Right lobe of liver (tissue), 4 donors: ENCODE measurements around the gene MOGAT3.
"Not testable (repeated sequence)": the region's sequence is repeated elsewhere in the genome, so short reads cannot be mapped to it uniquely, and the experiment has no call there.

Experiments
- POLR2A ChIP-seq: fragments of 450-650 bp; IDR thresholded peaks from one replicate; pipeline ENCODE4 v1.6.1; 2017; ENCODE audit warnings: antibody characterized with exemption, mild to moderate bottlenecking
- TF ChIP-seq, protein P1 (sequence below), 4 donors: fragments of 200-600 bp in 3 of 4; fragments of 450-650 bp in 1 of 4; IDR thresholded peaks; one replicate each; pipeline versions ENCODE4 v1.5.1 to v1.8.0; 2016 to 2022; ENCODE audit warnings: antibody characterized with exemption in 4 of 4, mild to moderate bottlenecking in 2 of 4
- donor health status: DM: no; HTN: no; CAD: no.
- donor health status: DM: no; HTN: no; CAD: no.
- donor health status: DM: no; HTN: yes; CAD: no.

DNA sequence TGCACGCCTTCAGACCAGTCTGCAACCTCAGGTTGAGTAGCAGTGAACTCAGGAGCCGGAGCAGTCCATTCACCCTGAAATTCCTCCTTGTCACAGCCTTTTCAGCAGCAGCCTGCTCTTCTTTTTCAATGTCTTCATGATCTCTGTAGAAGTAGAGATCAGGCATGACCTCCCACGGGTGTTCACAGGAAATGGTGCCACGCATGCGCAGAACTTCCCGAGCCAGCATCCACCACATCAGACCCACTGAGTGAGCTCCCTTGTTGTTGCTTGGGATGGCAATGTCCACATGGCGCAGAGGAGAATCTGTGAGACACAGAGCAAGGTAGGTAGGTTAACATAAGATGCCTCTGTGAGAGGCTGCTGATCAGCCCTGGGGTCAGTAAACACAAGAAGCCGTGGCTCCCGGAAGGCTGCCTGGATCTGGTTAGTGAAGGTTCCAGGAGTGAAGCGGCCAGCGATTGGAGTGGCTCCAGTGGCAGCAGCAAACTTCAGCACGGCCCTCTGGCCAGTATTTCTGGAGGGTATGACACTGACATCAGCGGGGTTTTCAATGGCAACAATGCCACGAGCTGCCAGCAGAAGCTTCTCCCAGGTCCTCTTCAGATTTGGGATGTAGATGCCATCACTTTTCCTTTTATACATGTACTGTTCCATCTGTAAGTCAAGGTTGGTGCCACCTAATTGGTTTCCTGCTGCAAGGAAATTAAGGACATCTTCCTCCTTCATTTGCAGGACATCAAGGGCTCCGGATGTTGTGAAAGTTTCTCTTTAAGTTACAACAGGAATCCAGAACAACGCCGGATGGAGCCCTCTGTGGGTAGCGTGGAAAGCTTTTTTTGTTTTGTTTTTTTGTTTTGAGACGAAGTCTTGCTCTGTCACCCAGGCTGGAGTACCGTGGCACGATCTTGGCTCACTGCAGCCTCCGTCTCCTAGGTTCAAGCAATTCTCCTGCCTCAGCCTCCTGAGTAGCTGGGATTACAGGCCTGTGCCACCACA is 3.2 kb upstream of the MOGAT3 start:
- not testable (repeated sequence) for TF ChIP-seq POLR2A
- TF ChIP-seq, protein P1, sequence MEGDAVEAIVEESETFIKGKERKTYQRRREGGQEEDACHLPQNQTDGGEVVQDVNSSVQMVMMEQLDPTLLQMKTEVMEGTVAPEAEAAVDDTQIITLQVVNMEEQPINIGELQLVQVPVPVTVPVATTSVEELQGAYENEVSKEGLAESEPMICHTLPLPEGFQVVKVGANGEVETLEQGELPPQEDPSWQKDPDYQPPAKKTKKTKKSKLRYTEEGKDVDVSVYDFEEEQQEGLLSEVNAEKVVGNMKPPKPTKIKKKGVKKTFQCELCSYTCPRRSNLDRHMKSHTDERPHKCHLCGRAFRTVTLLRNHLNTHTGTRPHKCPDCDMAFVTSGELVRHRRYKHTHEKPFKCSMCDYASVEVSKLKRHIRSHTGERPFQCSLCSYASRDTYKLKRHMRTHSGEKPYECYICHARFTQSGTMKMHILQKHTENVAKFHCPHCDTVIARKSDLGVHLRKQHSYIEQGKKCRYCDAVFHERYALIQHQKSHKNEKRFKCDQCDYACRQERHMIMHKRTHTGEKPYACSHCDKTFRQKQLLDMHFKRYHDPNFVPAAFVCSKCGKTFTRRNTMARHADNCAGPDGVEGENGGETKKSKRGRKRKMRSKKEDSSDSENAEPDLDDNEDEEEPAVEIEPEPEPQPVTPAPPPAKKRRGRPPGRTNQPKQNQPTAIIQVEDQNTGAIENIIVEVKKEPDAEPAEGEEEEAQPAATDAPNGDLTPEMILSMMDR (IDR thresholded peaks at IDR 0.05), result not testable (repeated sequence)
